Measurements from ENCODE around the gene NDUFS8.

The NDUFS8 gene

DNA sequence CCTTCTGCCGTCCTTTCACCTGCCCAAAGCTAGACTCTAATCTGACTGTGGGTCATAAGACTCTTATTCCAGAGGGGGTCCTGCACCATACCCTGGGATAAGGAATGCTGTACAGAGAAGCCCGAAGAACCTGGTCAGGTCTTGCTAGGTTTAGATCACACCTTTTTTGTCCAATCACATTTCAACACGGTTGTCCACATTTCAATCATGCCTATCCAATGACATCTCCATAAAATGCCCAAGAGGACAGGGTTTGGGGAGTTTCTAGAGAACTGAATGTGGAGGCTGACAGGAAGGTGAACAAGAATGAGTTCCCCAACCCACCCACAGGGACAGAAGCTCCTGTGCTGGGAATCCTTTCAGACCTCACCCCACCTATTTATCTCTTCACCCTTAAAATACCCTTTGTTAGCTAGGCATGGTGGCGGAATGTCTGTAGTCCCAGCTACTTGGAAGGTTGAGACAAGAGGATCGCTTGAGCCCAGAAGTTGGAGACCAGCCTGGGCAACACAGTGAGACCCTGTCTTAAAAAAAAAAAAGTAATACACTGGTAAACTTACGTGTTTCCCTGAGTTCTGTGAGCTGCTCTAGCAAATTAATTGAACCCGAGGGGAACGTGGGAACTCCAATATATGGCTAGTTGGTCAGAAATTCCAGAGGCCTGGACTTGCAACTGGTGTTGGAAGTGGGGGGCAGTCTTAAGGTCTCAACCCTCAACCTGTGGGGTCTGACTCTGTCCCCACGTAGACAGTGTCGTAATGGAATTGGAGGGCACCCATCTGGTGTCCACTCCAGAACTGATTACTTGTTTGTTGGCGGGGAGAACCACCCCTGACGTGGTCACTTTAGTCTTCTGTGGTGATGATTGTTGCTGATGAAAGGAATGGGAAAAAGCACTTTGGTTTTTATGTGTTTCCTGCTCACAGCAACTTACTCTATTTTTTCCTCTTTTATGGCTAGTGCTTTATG is 26.1 kb downstream of the NDUFS8 start:
- no peak overlapping the region for H3K4me3 ChIP-seq (replicated peaks; ENCODE audit: insufficient read depth, low read length)
- no peak for DNase-seq (ENCODE audit: low read depth in 1 of 2, low spot score in 1 of 2)
- TF ChIP-seq, protein P1, sequence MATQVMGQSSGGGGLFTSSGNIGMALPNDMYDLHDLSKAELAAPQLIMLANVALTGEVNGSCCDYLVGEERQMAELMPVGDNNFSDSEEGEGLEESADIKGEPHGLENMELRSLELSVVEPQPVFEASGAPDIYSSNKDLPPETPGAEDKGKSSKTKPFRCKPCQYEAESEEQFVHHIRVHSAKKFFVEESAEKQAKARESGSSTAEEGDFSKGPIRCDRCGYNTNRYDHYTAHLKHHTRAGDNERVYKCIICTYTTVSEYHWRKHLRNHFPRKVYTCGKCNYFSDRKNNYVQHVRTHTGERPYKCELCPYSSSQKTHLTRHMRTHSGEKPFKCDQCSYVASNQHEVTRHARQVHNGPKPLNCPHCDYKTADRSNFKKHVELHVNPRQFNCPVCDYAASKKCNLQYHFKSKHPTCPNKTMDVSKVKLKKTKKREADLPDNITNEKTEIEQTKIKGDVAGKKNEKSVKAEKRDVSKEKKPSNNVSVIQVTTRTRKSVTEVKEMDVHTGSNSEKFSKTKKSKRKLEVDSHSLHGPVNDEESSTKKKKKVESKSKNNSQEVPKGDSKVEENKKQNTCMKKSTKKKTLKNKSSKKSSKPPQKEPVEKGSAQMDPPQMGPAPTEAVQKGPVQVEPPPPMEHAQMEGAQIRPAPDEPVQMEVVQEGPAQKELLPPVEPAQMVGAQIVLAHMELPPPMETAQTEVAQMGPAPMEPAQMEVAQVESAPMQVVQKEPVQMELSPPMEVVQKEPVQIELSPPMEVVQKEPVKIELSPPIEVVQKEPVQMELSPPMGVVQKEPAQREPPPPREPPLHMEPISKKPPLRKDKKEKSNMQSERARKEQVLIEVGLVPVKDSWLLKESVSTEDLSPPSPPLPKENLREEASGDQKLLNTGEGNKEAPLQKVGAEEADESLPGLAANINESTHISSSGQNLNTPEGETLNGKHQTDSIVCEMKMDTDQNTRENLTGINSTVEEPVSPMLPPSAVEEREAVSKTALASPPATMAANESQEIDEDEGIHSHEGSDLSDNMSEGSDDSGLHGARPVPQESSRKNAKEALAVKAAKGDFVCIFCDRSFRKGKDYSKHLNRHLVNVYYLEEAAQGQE (IDR thresholded peaks at IDR 0.05; ENCODE audit: insufficient replicate concordance, low read depth) = no peak
- no peak for TF ChIP-seq CTCF (IDR thresholded peaks at IDR 0.05; ENCODE audit: insufficient read depth, low read length)
- TF ChIP-seq SPI1 (IDR thresholded peaks at IDR 0.05; ENCODE audit: borderline replicate concordance, low read depth) = no peak
- no peak for TF ChIP-seq GABPA (IDR thresholded peaks at IDR 0.05; ENCODE audit: low read depth)
- no peak for TF ChIP-seq POLR2AphosphoS5 (IDR thresholded peaks at IDR 0.05; ENCODE audit: low read depth)
- 0 out of 2 replicates have a peak overlapping the region, but pooled peaks have one; percentile 4 for H3K27ac ChIP-seq (replicated peaks)
- no peaks in the 10 kb centered on the region for H3K27me3 ChIP-seq (ENCODE audit: insufficient read depth, poor library complexity, severe bottlenecking)

DNA sequence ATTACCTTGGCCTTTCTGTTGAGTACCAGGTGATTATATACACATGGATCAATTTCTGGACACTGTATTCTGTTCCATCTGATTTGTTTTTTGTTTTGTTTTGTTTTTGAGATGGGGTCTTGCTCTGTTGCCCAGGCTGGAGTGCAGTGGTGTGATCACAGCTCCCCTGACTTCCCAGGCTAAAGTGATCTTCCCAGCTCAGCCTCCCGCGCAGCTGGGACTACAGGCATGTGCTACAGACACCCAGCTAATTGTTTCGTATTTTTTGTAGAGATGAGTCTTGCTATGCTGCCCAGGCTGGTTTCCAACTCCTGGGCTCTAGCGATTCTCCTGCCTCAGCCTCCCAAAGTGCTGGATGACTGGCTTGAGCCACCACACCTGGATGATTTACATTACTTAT is 27.3 kb downstream of the NDUFS8 start:
- DNase-seq (ENCODE audit: low read depth in 1 of 2, low spot score in 1 of 2) = no peak
- no peaks in the 10 kb centered on the region for H3K27me3 ChIP-seq (ENCODE audit: insufficient read depth, poor library complexity, severe bottlenecking)
- H3K27ac ChIP-seq (replicated peaks) = no peak overlapping the region
- no peak for TF ChIP-seq CTCF (IDR thresholded peaks at IDR 0.05; ENCODE audit: insufficient read depth, low read length)
- TF ChIP-seq, protein P1 (IDR thresholded peaks at IDR 0.05; ENCODE audit: insufficient replicate concordance, low read depth) = no peak
- no peak overlapping the region for H3K4me3 ChIP-seq (replicated peaks; ENCODE audit: insufficient read depth, low read length)

DNA sequence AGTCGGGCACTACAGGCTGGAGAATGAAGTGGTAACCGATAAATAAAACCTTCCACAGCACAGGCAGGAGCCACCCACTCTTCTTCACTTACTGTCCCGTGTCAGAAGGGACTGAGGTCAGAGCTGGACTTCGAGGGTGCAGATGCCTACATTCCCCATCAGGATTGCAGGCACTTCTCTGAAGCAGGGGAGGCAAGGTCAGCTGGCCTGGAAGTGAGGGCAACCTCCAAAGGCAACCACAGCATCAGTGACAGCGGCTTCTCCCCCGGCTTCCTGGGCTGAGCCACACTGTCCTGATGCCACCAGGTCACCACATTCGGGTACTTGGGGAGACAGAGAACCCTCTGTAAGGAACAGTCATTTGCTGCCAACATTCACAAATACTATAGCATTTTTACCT is 31.0 kb downstream of the NDUFS8 start:
- TF ChIP-seq CTCF (IDR thresholded peaks at IDR 0.05; ENCODE audit: insufficient read depth, low read length) (no peak), GABPA (IDR thresholded peaks at IDR 0.05; ENCODE audit: low read depth) (no peak), POLR2AphosphoS5 (IDR thresholded peaks at IDR 0.05; ENCODE audit: low read depth) (no peak), SPI1 (IDR thresholded peaks at IDR 0.05; ENCODE audit: borderline replicate concordance, low read depth) (no peak)
- TF ChIP-seq, protein P1 (IDR thresholded peaks at IDR 0.05; ENCODE audit: insufficient replicate concordance, low read depth) = no peak
- no peaks in the 10 kb centered on the region for H3K27me3 ChIP-seq (ENCODE audit: insufficient read depth, poor library complexity, severe bottlenecking)
- H3K4me3 ChIP-seq (replicated peaks; ENCODE audit: insufficient read depth, low read length) = no peak overlapping the region
- DNase-seq (ENCODE audit: low read depth in 1 of 2, low spot score in 1 of 2) = no peak
- H3K27ac ChIP-seq (replicated peaks) = no peak overlapping the region

Measured in HL-60 (cell line).